ENCODE measurements around the gene USP22.

Gene USP22

GRCh38 chr17:21019976-21020586 is 22.7 kb downstream of the USP22 start:
- no peak for DNase-seq

GRCh38 chr17:21018894-21019293 is 23.9 kb downstream of the USP22 start:
- DNase-seq = no peak

- no peak for DNase-seq
Measured at GRCh38 chr17:21017861-21018260, 24.9 kb downstream of the USP22 start.

GRCh38 chr17:21017256-21017655 is 25.6 kb downstream of the USP22 start:
- no peak for DNase-seq

- no peak for DNase-seq
Measured at GRCh38 chr17:21016826-21017225, 26.0 kb downstream of the USP22 start.

- DNase-seq = no peak
Measured at GRCh38 chr17:21015564-21015963, 27.2 kb downstream of the USP22 start.

- DNase-seq = no peak
Measured at GRCh38 chr17:21014498-21014897, 28.3 kb downstream of the USP22 start.

- no peak for DNase-seq
Measured at GRCh38 chr17:21013983-21014382, 28.8 kb downstream of the USP22 start.

- no peak for DNase-seq
Measured at GRCh38 chr17:21012736-21013135, 30.1 kb downstream of the USP22 start.

- DNase-seq = no peak
Measured at GRCh38 chr17:21010705-21011596, 31.9 kb downstream of the USP22 start.

- DNase-seq = no peak
Measured at GRCh38 chr17:21008992-21009671, 33.7 kb downstream of the USP22 start.

GRCh38 chr17:21008160-21008915 is 34.5 kb downstream of the USP22 start:
- DNase-seq = no peak

- no peak for DNase-seq
Measured at GRCh38 chr17:21007646-21008045, 35.2 kb downstream of the USP22 start.

GRCh38 chr17:21005803-21006202 is 37.0 kb downstream of the USP22 start:
- DNase-seq = no peak

- DNase-seq = no peak
Measured at GRCh38 chr17:21005367-21005766, 37.4 kb downstream of the USP22 start.

- DNase-seq = no peak
Measured at GRCh38 chr17:21004016-21004930, 38.5 kb downstream of the USP22 start.

- no peak for DNase-seq
Measured at GRCh38 chr17:21003007-21003621, 39.7 kb downstream of the USP22 start.

- DNase-seq = no peak
Measured at GRCh38 chr17:21002309-21003006, 40.4 kb downstream of the USP22 start.

- DNase-seq = no peak
Measured at GRCh38 chr17:21001813-21002221, 41.0 kb downstream of the USP22 start.

- DNase-seq = no peak
Measured at GRCh38 chr17:21001111-21001812, 41.5 kb downstream of the USP22 start.
